Aorta (tissue), 5 donors: ENCODE data around the gene CDH24. TPM values are rescaled to one million over a fixed set of nuclear protein-coding genes. Genes with fewer than 3 reads are reported as not detected.
A peak's percentile ranks its signal among the peaks of the same experiment; 100 is the strongest.
"Not testable (repeated sequence)": the region's sequence is repeated elsewhere in the genome, so short reads cannot be mapped to it uniquely, and the experiment has no call there.

ENCODE experiments used
- ATAC-seq: fragments of 200-7000 bp; cut with Tn5 transposase; one replicate; pipeline ENCODE4 v1.9.1; 2022; ENCODE audit warnings: moderate library complexity; ENCODE audit not compliant: low FRiP score
- DNase-seq, 2 donors: peaks; one replicate each; pipeline ENCODE4 v3.0.0-alpha.2; 2020
- H3K27ac ChIP-seq, 2 donors: one replicate each; pipeline ENCODE4 v1.5.1; 2013; ENCODE audit warnings: low read length in 2 of 2, mild to moderate bottlenecking in 2 of 2, moderate library complexity in 2 of 2, control low read depth in 1 of 2, inconsistent platforms in 1 of 2, low read depth in 1 of 2
- H3K27me3 ChIP-seq, 2 donors: one replicate each; pipeline ENCODE4 v1.6.1; 2013; ENCODE audit warnings: control low read depth in 1 of 2, low read length in 1 of 2, mild to moderate bottlenecking in 1 of 2, moderate library complexity in 1 of 2; ENCODE audit not compliant: insufficient read depth in 2 of 2, control insufficient read depth in 1 of 2
- H3K36me3 ChIP-seq, 2 donors: one replicate each; pipeline ENCODE4 v1.6.1; 2013; ENCODE audit warnings: control low read depth in 1 of 2, low read length in 1 of 2, mild to moderate bottlenecking in 1 of 2; ENCODE audit not compliant: insufficient read depth in 2 of 2, control insufficient read depth in 1 of 2
- H3K4me1 ChIP-seq, 2 donors: one replicate each; pipeline ENCODE4 v1.6.1; 2013; ENCODE audit warnings: low read length in 2 of 2, control low read depth in 1 of 2, mild to moderate bottlenecking in 1 of 2, moderate library complexity in 1 of 2; ENCODE audit not compliant: insufficient read depth in 2 of 2, control insufficient read depth in 1 of 2
- H3K4me3 ChIP-seq, 2 donors: one replicate each; pipeline ENCODE4 v1.5.1; 2013; ENCODE audit warnings: low read length in 2 of 2, control low read depth in 1 of 2, mild to moderate bottlenecking in 1 of 2
- H3K9me3 ChIP-seq: one replicate; pipeline ENCODE4 v1.6.1; 2013; ENCODE audit warnings: mild to moderate bottlenecking, low read length; ENCODE audit not compliant: control insufficient read depth
- WGBS, 2 donors: extraction: QIAGEN DNeasy Blood & Tissue Kit; methylation state at CpG; one replicate each; pipeline ENCODE4 v1.1.7; 2013; 5-methylcytosine and 5-hydroxymethylcytosine counted together
- intact Hi-C, 2 donors: fragments of 100-400 bp; cut with DNase I; formaldehyde crosslinking; loops; one replicate each; pipeline versions ENCODE4 v1.14.2 to v1.15.0; 2022
- polyA plus RNA-seq, 2 donors: library from polyadenylated mRNA; stranded (reverse); fragments of 200-250 nt; gene quantifications; one replicate each; pipeline ENCODE4 v1.2.3, GENCODE V29; 2013
- total RNA-seq, 2 donors: library from RNA; stranded (reverse); fragmentation: NEBNext Ultra II Directional; extraction: Animal tissue kit (Norgen Biotek cat#: 25700); gene quantifications; one replicate each; pipeline ENCODE4 v1.2.1, GENCODE V29; 2021
- donor health status: healthy with polysubstance abuse.
- donor health status: Bipolar disorder and iron deficiency.
- donor health status: DM: no; HTN: no; CAD: no.
- donor health status: DM: no; HTN: no; CAD: no.
- donor health status: DM: yes; HTN: yes; CAD: no.

Gene CDH24
- total and polyA plus RNA-seq, 4 donors = 3.4 to 11.4 (median 4.1) TPM; not detected in 1

DNA sequence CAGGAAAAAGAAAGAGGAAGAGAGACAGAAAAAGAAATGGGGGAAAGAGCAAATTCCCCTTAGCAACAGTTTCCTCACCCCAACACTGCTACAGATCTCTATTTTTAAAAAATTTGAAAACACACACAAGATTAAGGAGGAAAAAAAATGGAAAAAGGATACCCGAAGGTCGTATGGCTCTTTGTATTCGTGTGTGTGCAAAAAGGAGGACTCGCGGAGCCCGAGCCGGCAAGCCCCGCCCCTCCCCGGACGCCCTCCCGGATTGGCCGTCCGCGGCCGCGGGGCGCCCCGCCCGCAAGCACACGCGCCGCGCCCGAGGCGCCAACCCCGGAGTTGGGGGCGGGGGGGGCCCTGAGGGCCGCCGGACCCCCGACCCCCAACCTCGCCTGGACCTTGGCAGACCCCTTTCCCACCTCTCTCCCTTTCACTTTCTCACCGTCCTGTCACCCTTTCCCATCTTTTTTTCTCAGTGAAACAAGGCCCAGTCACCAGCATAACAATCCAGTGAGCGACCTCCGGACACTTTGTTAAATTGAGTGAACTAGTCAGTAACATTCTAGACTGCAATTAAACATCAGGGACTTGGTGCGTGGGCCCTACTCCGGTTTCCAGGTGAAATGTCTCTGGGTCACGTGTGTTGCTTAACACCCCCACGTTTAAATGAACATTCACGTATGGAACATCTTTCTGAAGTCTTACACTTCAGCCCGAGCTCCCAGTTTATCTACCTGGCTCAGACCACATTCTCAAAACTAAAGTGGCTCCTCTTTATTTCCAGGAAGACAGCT, 47.2 kb downstream of the CDH24 start, which contains the start of gene C14orf93:
C14orf93 (minus strand) TSS at position 205 of the 788 bp plus-strand sequence. CDS start 11,120 bp downstream, outside the sequence.
- 2 to 3% methylated on average over 40 of the region's 40 CpGs for WGBS, 2 donors
- peak; percentile 90 to 94 for DNase-seq
- peak; percentile 80 for ATAC-seq
- no peaks in the 10 kb centered on the region for H3K9me3 ChIP-seq
- peak within 1 kb of the TSS; percentile 60 to 96 for H3K4me3 ChIP-seq
- H3K36me3 ChIP-seq = no peaks in the 10 kb centered on the region
- no peaks in the 10 kb centered on the region for H3K4me1 ChIP-seq
- no peaks in the 10 kb centered on the region for H3K27me3 ChIP-seq
- intact Hi-C loops = no loop called here
- H3K27ac ChIP-seq = peak within 1 kb of the TSS in 1 of 2 donors; percentile 25

- H3K27me3 ChIP-seq = no peaks in the 10 kb centered on the region
Observed at GRCh38 chr14:23009483-23009938, 47.8 kb downstream of the CDH24 start.

GRCh38 chr14:23008831-23009230, 48.5 kb downstream of the CDH24 start:
- WGBS, 2 donors = 3 to 7% methylated on average over 3 of the region's 3 CpGs
- Histone ChIP-seq H3K27me3 (no peaks in the 10 kb centered on the region), H3K4me3 (no peak overlapping the region), H3K4me1 (no peaks in the 10 kb centered on the region), H3K27ac (no peak overlapping the region), H3K9me3 (no peaks in the 10 kb centered on the region), H3K36me3 (no peaks in the 10 kb centered on the region)
- no peak for ATAC-seq
- intact Hi-C loops = no loop called here
- DNase-seq = no peak

More at GRCh38 chr14:23009483-23009938, 47.8 kb downstream of the CDH24 start:
- peak overlapping the region; percentile 60 to 96 for H3K4me3 ChIP-seq
- H3K27ac ChIP-seq = no peak overlapping the region
- 4 to 16% methylated on average over 8 of the region's 8 CpGs for WGBS, 2 donors
- ATAC-seq = no peak
- H3K4me1 ChIP-seq = no peaks in the 10 kb centered on the region
- no peak for DNase-seq
- no peaks in the 10 kb centered on the region for H3K36me3 ChIP-seq
- H3K9me3 ChIP-seq = no peaks in the 10 kb centered on the region
- intact Hi-C loops = no loop called here

DNA sequence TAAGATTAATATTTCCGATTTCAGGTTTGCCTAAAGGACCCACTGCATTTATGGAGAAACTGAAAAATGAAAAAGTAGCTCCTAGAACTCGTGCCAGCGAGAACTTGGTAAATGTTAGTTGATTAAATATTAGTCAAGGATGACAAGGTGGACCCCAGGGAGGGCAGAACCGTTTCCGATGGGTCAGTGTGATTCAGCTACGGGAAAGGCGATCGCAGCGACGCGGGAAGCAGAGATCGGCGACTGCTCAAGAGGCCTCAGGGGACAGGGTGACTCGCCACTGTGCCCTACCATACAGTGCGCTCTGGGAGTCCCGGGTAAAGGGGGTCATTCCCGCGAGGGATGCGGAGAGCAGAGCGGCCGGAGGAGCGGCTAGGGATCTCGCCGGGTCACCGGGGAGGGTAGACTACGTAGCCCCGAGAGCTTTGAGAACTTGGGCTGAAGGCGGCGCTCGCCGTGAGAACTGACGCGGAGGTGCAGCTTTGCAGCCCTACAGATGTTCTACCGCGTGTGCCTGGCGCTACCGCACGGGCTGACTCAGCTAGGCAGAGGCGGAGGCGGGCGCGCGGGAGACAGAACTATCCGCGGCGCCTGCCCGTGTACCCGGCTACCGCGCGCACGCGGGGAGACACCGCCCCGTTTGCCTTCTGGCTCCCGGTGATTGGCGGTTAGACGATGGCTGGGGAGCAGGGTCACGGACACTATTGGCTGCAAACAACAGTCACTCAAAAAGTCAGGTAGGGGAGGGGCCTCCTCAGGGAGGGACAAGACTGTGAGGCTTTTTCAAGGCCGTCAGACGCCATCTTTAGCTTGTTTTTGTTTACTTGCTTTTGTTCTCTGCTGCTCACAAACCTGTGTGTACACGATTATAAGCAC, 50.5 kb downstream of the CDH24 start:
- H3K36me3 ChIP-seq = no peaks in the 10 kb centered on the region
- peak overlapping the region in 1 of 2 donors; percentile 67 for H3K27ac ChIP-seq
- ATAC-seq (peak; percentile 98), DNase-seq (peak; percentile 97 to 98)
- H3K9me3 ChIP-seq = no peaks in the 10 kb centered on the region
- H3K4me3 ChIP-seq = peak overlapping the region; percentile 22 to 24
- H3K27me3 ChIP-seq = no peaks in the 10 kb centered on the region
- H3K4me1 ChIP-seq = no peaks in the 10 kb centered on the region
- intact Hi-C loops = no loop called here
- WGBS, 2 donors = 0 to 1% methylated on average over 62 of the region's 62 CpGs

- Histone ChIP-seq H3K27me3 (no peaks in the 10 kb centered on the region), H3K27ac (no peak overlapping the region), H3K4me3 (peak overlapping the region; percentile 22 to 24), H3K9me3 (no peaks in the 10 kb centered on the region), H3K36me3 (no peaks in the 10 kb centered on the region), H3K4me1 (no peaks in the 10 kb centered on the region)
- ATAC-seq = no peak
- intact Hi-C loops = no loop called here
- 33% methylated on average over 5 of the region's 5 CpGs for WGBS, 2 donors
- DNase-seq = no peak
Observed at GRCh38 chr14:23006188-23006534, 51.2 kb downstream of the CDH24 start.

- intact Hi-C loops = no loop called here
- Histone ChIP-seq H3K4me3 (no peak overlapping the region), H3K4me1 (no peaks in the 10 kb centered on the region), H3K27me3 (no peaks in the 10 kb centered on the region), H3K36me3 (no peaks in the 10 kb centered on the region), H3K27ac (no peak overlapping the region), H3K9me3 (no peaks in the 10 kb centered on the region)
- ATAC-seq = no peak
- WGBS, 2 donors = 63 to 67% methylated on average over 3 of the region's 3 CpGs
- no peak for DNase-seq
Observed at GRCh38 chr14:23005451-23006187, 51.7 kb downstream of the CDH24 start.

DNA sequence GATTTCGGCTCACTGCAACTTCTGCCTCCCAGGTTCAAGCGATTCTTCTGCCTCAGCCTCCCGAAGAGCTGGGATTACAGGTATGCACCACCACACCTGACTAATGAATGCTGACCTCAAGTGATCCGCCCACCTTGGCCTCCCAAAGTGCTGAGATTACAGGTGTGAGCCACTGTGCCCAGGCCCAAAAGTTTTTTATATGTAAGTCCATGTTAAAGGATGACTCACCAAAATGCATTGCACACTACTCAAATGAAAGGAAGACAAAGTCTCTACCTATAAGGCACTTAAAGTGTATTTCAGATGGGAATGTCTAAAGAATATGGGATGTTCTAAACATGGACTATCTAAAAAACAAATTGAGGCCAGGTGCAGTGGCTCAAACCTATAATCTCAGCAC, 53.0 kb downstream of the CDH24 start:
- intact Hi-C loops, ATAC-seq, H3K27ac ChIP-seq, H3K4me3 ChIP-seq, H3K4me1 ChIP-seq, H3K9me3 ChIP-seq, H3K36me3 ChIP-seq, H3K27me3 ChIP-seq, DNase-seq: not testable (repeated sequence)
- WGBS, 2 donors = 91 to 97% methylated on average over 4 of the region's 4 CpGs

- Histone ChIP-seq H3K36me3 (no peaks in the 10 kb centered on the region), H3K27me3 (no peaks in the 10 kb centered on the region), H3K9me3 (no peaks in the 10 kb centered on the region), H3K4me3 (no peak overlapping the region), H3K4me1 (no peaks in the 10 kb centered on the region), H3K27ac (no peak overlapping the region)
- WGBS, 2 donors = 95 to 96% methylated on average over 3 of the region's 3 CpGs
- intact Hi-C loops = no loop called here
- DNase-seq (no peak), ATAC-seq (no peak)
Observed at GRCh38 chr14:23002592-23002991, 54.7 kb downstream of the CDH24 start.
